Stimulated activated CD8-positive, alpha-beta memory T cell treated with anti-CD3 and anti-CD28 coated beads, Interleukin-12 subunit alpha, Interleukin-12 subunit beta, amount 100 ng/mL, for 24 hours (primary cell): ENCODE data around the gene RDH8.
A peak's percentile ranks its signal among the peaks of the same experiment; 100 is the strongest.

Experiments
- DNase-seq: peaks from one replicate; pipeline ENCODE4 v3.0.0-alpha.2; 2020; ENCODE audit errors: extremely low read depth

RDH8 gene

GRCh38 chr19:10013316-10013715, at the start of gene RDH8:
TSS of gene RDH8 (plus strand) at chr19:10013483. CDS start at chr19:10013498, 15 bp downstream.
- no peak for DNase-seq

- no peak for DNase-seq
Measured at GRCh38 chr19:9966024-9966423, 47.3 kb upstream of the RDH8 start.

- no peak for DNase-seq
Measured at GRCh38 chr19:9966448-9966847, 46.8 kb upstream of the RDH8 start.

- DNase-seq = no peak
Measured at GRCh38 chr19:9967326-9967725, 46.0 kb upstream of the RDH8 start.

- DNase-seq = no peak
Measured at GRCh38 chr19:9968820-9969687, 44.2 kb upstream of the RDH8 start.

GRCh38 chr19:9969688-9969975, 43.7 kb upstream of the RDH8 start:
- no peak for DNase-seq

GRCh38 chr19:9970481-9970880, 42.8 kb upstream of the RDH8 start:
- DNase-seq = no peak

GRCh38 chr19:9971166-9971897, 42.0 kb upstream of the RDH8 start:
- no peak for DNase-seq

- DNase-seq = no peak
Measured at GRCh38 chr19:9972103-9972502, 41.2 kb upstream of the RDH8 start.

GRCh38 chr19:9981406-9982260, 31.6 kb upstream of the RDH8 start:
- DNase-seq = no peak

- no peak for DNase-seq
Measured at GRCh38 chr19:9986787-9987281, 26.4 kb upstream of the RDH8 start.

- no peak for DNase-seq
Measured at GRCh38 chr19:9989504-9989903, 23.8 kb upstream of the RDH8 start.

- no peak for DNase-seq
Measured at GRCh38 chr19:9991425-9992191, 21.7 kb upstream of the RDH8 start.

GRCh38 chr19:9995084-9995483, 18.2 kb upstream of the RDH8 start:
- DNase-seq = no peak

GRCh38 chr19:9995999-9996398, 17.3 kb upstream of the RDH8 start:
- DNase-seq = no peak

- no peak for DNase-seq
Measured at GRCh38 chr19:9996541-9996940, 16.7 kb upstream of the RDH8 start.

GRCh38 chr19:10000171-10000826, 13.0 kb upstream of the RDH8 start:
- DNase-seq = peak; percentile 32

- no peak for DNase-seq
Measured at GRCh38 chr19:10001899-10002298, 11.4 kb upstream of the RDH8 start.

- DNase-seq = no peak
Measured at GRCh38 chr19:10003271-10003670, 10.0 kb upstream of the RDH8 start.

- DNase-seq = no peak
Measured at GRCh38 chr19:10004617-10005016, 8.7 kb upstream of the RDH8 start.
